A549 (cell line): ENCODE measurements around the gene CEP83.

Experiments used
- CTCF ChIP-seq: fragments of >200 bp; sonication (Bioruptor Twin); formaldehyde crosslinking; IDR thresholded peaks from 3 replicates; pipeline ENCODE4 v1.5.1; 2016
- E2F6 ChIP-seq: IDR thresholded peaks from 2 replicates; pipeline ENCODE4 v1.6.1; 2012; ENCODE audit warnings: low read depth, borderline replicate concordance
- FOSB ChIP-seq: fragments of 250-450 bp; sonication (Bioruptor Pico); IDR thresholded peaks from 2 replicates; pipeline ENCODE4 v1.5.0; 2020; ENCODE audit warnings: mild to moderate bottlenecking, moderate library complexity
- GATA3 ChIP-seq: IDR thresholded peaks from 2 replicates; pipeline ENCODE4 v1.6.1; 2012; ENCODE audit warnings: borderline replicate concordance
- MAX ChIP-seq: IDR thresholded peaks from 2 replicates; pipeline ENCODE4 v1.6.1; 2012
- MAZ ChIP-seq: fragments of 150-350 bp; IDR thresholded peaks from 2 replicates; pipeline ENCODE4 v1.6.1; 2014; ENCODE audit warnings: antibody characterized with exemption, low read depth, low read length, borderline replicate concordance
- NR3C1 ChIP-seq: fragments of >200 bp; sonication (Bioruptor Twin); formaldehyde crosslinking; IDR thresholded peaks from 3 replicates; pipeline ENCODE4 v1.6.1; 2017
- RAD21 ChIP-seq, 2 experiments: fragments of >200 bp in 1 of 2; sonication (Bioruptor Twin) in 1 of 2; formaldehyde crosslinking in 1 of 2; IDR thresholded peaks in 1 of 2; conservative IDR thresholded peaks in 1 of 2; 2 replicates in 1 of 2; 3 replicates in 1 of 2; pipeline ENCODE4 v1.6.1; 2012 to 2018; ENCODE audit warnings: inconsistent platforms in 1 of 2
- SMC3 ChIP-seq: fragments of >200 bp; sonication (Bioruptor Twin); formaldehyde crosslinking; IDR thresholded peaks from 3 replicates; pipeline ENCODE4 v1.6.1; 2018; ENCODE audit warnings: inconsistent platforms

GRCh38 chr12:94272280-94272679 lies 187.4 kb downstream of the CEP83 start:
- TF ChIP-seq MAX: no peak
- no peak for TF ChIP-seq MAZ
- TF ChIP-seq FOSB (CRISPR knock-in tag): no peak
- TF ChIP-seq E2F6: no peak
- no peak for TF ChIP-seq CTCF
- TF ChIP-seq RAD21 (conservative IDR thresholded peaks at IDR 0.05 in 1 of 2, IDR thresholded peaks at IDR 0.05 in 1 of 2): no peak
- no peak for TF ChIP-seq SMC3
- no peak for TF ChIP-seq GATA3
- no peak for TF ChIP-seq NR3C1
